SU-DHL-6 (cell line): ENCODE results near the gene G2E3.
A peak's percentile ranks its signal among the peaks of the same experiment; 100 is the strongest.

Experiments
- H2AFZ ChIP-seq: fragments of 200-600 bp; sonication (generic); 2 replicates; pipeline ENCODE4 v1.6.1; 2014; ENCODE audit warnings: low read depth, mild to moderate bottlenecking, moderate library complexity, mixed read lengths, antibody characterized with exemption, low read length; ENCODE audit not compliant: severe bottlenecking
- H3F3A ChIP-seq: fragments of 200-600 bp; shearing (Covaris generic); 2 replicates; pipeline ENCODE4 v1.6.0; 2016; ENCODE audit warnings: antibody characterized with exemption, mild to moderate bottlenecking; ENCODE audit not compliant: insufficient read depth
- H3K27ac ChIP-seq: fragments of 200-600 bp; sonication (generic); 2 replicates; pipeline ENCODE4 v1.5.1; 2016; ENCODE audit warnings: low read depth, mild to moderate bottlenecking, low read length, moderate library complexity, mixed read lengths
- H3K27me3 ChIP-seq: fragments of 200-600 bp; sonication (generic), shearing (Covaris generic); 2 replicates; pipeline ENCODE4 v1.6.0; 2014; ENCODE audit warnings: mild to moderate bottlenecking, low read length
- H3K36me3 ChIP-seq: fragments of 200-600 bp; sonication (generic); 2 replicates; pipeline ENCODE4 v1.6.1; 2014; ENCODE audit warnings: mild to moderate bottlenecking, low read length, mixed read lengths
- H3K4me2 ChIP-seq: fragments of 300-600, 200-600 bp; shearing (Covaris generic), sonication (generic); 2 replicates; pipeline ENCODE4 v1.6.0; 2014; ENCODE audit warnings: low read length, low read depth, mild to moderate bottlenecking; ENCODE audit not compliant: poor library complexity, severe bottlenecking
- H3K4me3 ChIP-seq: fragments of 200-600 bp; sonication (generic); 2 replicates; pipeline ENCODE4 v1.5.1; 2014; ENCODE audit warnings: antibody characterized with exemption, low read length, mild to moderate bottlenecking, mixed read lengths; ENCODE audit not compliant: insufficient read depth, poor library complexity, severe bottlenecking
- H3K79me2 ChIP-seq: fragments of 200-600 bp; sonication (generic); 2 replicates; pipeline ENCODE4 v1.6.1; 2014; ENCODE audit warnings: mild to moderate bottlenecking, low read length, moderate library complexity; ENCODE audit not compliant: insufficient read depth
- H3K9ac ChIP-seq: fragments of 200-600 bp; sonication (generic); 2 replicates; pipeline ENCODE4 v1.7.0; 2014; ENCODE audit warnings: mild to moderate bottlenecking, low read length
- H3K9me2 ChIP-seq: fragments of 200-600 bp; sonication (generic); replicated peaks from 2 replicates; pipeline ENCODE4 v1.6.1; 2014; ENCODE audit warnings: low read length; ENCODE audit not compliant: insufficient read depth
- H3K9me3 ChIP-seq: fragments of 200-600 bp; sonication (generic); 2 replicates; pipeline ENCODE4 v1.6.1; 2014; ENCODE audit warnings: low read length, mixed read lengths; ENCODE audit not compliant: insufficient read depth
- H4K20me1 ChIP-seq: fragments of 200-600 bp; sonication (generic); 2 replicates; pipeline ENCODE4 v1.6.1; 2014; ENCODE audit warnings: low read depth, mild to moderate bottlenecking, antibody characterized with exemption, low read length, moderate library complexity, mixed read lengths
- CTCF ChIP-seq: fragments of 200-600 bp; sonication (generic); IDR thresholded peaks from one replicate; pipeline ENCODE4 v1.5.1; 2017; ENCODE audit warnings: antibody characterized with exemption, mild to moderate bottlenecking, low read length, moderate library complexity; ENCODE audit not compliant: insufficient read depth, poor library complexity, severe bottlenecking
- EZH2phosphoT487 ChIP-seq: fragments of 200-600 bp; sonication (generic), shearing (Covaris generic); conservative IDR thresholded peaks from 2 replicates; pipeline ENCODE4 v1.6.1; 2018; ENCODE audit warnings: mild to moderate bottlenecking, antibody characterized with exemption, low read length, moderate library complexity, mixed read lengths

Gene G2E3

GRCh38 chr14:30564868-30565248, 5.9 kb downstream of the G2E3 start:
- Histone ChIP-seq H3K36me3 (peaks cover 18% of the 10 kb centered on the region), H3F3A (0 out of 2 replicates have a peak, but pooled peaks cover 5% of the 10 kb centered on the region), H3K4me3 (no peak overlapping the region), H3K9me3 (no peaks in the 10 kb centered on the region), H3K27ac (no peak overlapping the region), H3K9ac (no peak overlapping the region), H2AFZ (no peak overlapping the region), H3K27me3 (no peaks in the 10 kb centered on the region), H3K4me2 (peak overlapping the region; percentile 4), H3K79me2 (peaks cover 99% of the 10 kb centered on the region), H3K9me2 (no peaks in the 10 kb centered on the region), H4K20me1 (peaks cover 43% of the 10 kb centered on the region)
- TF ChIP-seq EZH2phosphoT487 (no peak), CTCF (no peak)

GRCh38 chr14:30569216-30569902, 10.4 kb downstream of the G2E3 start:
- Histone ChIP-seq H3K4me2 (peak overlapping the region; percentile 6), H3K36me3 (peaks cover 9% of the 10 kb centered on the region; the same call in 1 of the 2 replicates), H3K9me3 (no peaks in the 10 kb centered on the region), H3K27me3 (no peaks in the 10 kb centered on the region), H3K9me2 (no peaks in the 10 kb centered on the region), H2AFZ (no peak overlapping the region), H3K4me3 (no peak overlapping the region), H4K20me1 (peaks cover 27% of the 10 kb centered on the region), H3F3A (0 out of 2 replicates have a peak, but pooled peaks cover 5% of the 10 kb centered on the region), H3K27ac (no peak overlapping the region), H3K79me2 (peaks cover 100% of the 10 kb centered on the region), H3K9ac (no peak overlapping the region)
- no peak for TF ChIP-seq CTCF
- no peak for TF ChIP-seq EZH2phosphoT487

GRCh38 chr14:30569903-30570226, 10.9 kb downstream of the G2E3 start:
- H3K27me3 ChIP-seq: no peaks in the 10 kb centered on the region
- no peak overlapping the region for H3K9ac ChIP-seq
- peak overlapping the region; percentile 6 for H3K4me2 ChIP-seq
- H3K27ac ChIP-seq: no peak overlapping the region
- H2AFZ ChIP-seq: no peak overlapping the region
- TF ChIP-seq EZH2phosphoT487 (no peak), CTCF (no peak)
- H3K4me3 ChIP-seq: no peak overlapping the region
- no peaks in the 10 kb centered on the region for H3K9me3 ChIP-seq
- peaks cover 100% of the 10 kb centered on the region for H3K79me2 ChIP-seq
- peaks cover 8% of the 10 kb centered on the region; the same call in 1 of the 2 replicates for H3K36me3 ChIP-seq
- no peaks in the 10 kb centered on the region for H3K9me2 ChIP-seq
- peaks cover 25% of the 10 kb centered on the region for H4K20me1 ChIP-seq
- H3F3A ChIP-seq: 0 out of 2 replicates have a peak, but pooled peaks cover 5% of the 10 kb centered on the region
